NCI-H345 treated with DMSO at 0.1 percent for 48 hours (cell line): ENCODE measurements around the gene TEF.
A peak's percentile ranks its signal among the peaks of the same experiment; 100 is the strongest.

Experiments used
- DNase-seq: peaks from one replicate; lab custom pipeline; 2025; ENCODE audit not compliant: unreplicated experiment; lab: John Stamatoyannopoulos, UW

TEF gene

GRCh38 chr22:41447435-41448188 is 65.9 kb downstream of the TEF start:
- DNase-seq, result peak; percentile 22

GRCh38 chr22:41448189-41448808 is 66.6 kb downstream of the TEF start:
- DNase-seq, result peak; percentile 92
